Measurements from ENCODE around the gene RBKS. TPM values are rescaled to one million over a fixed set of nuclear protein-coding genes. Genes with fewer than 3 reads are reported as not detected.
A peak's percentile ranks its signal among the peaks of the same experiment; 100 is the strongest.

The RBKS gene
- total and polyA plus RNA-seq, 2 of the 13 experiments (the other 11 are each of a cell fraction or from before 2014, with no cell fraction given) = 7.7 to 8.3 TPM

DNA sequence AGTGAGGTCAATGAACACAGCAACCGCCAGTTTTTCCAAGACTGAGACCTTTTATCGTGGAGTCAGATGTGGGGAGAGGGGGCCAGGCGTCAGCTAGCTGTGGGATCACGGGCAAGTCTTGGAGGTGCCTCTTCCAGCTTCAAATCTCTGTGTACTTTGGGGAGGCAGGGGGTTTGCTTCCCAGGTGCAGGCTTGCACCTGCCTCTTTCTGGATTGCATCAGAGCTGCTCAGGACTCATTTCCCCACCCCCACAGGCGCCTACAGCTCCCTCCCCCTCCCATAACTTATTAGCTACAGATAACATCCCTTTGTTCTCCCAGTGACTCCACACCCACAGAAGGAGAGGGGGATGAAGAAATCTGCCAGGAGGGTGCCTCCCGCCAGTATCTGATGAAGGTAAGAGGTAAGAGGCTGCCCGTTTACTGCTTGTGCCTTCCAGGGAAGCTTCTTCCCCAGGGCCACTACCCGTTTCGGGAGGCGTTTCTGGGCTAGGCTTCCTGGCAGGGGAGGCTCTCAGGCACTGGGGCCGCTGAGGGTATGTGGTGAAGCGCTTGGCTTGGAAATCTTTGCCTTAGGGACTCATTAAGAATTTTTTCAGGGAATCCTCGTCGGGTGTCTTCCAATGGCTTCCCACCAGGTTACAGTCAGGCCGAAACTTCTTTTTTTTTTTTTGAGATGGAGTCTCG, 137.5 kb downstream of the RBKS start (continued):
- TF ChIP-seq EEA1 (CRISPR knock-in tag; IDR thresholded peaks at IDR 0.05; ENCODE audit: borderline replicate concordance) = no peak
- TF ChIP-seq, protein P1, sequence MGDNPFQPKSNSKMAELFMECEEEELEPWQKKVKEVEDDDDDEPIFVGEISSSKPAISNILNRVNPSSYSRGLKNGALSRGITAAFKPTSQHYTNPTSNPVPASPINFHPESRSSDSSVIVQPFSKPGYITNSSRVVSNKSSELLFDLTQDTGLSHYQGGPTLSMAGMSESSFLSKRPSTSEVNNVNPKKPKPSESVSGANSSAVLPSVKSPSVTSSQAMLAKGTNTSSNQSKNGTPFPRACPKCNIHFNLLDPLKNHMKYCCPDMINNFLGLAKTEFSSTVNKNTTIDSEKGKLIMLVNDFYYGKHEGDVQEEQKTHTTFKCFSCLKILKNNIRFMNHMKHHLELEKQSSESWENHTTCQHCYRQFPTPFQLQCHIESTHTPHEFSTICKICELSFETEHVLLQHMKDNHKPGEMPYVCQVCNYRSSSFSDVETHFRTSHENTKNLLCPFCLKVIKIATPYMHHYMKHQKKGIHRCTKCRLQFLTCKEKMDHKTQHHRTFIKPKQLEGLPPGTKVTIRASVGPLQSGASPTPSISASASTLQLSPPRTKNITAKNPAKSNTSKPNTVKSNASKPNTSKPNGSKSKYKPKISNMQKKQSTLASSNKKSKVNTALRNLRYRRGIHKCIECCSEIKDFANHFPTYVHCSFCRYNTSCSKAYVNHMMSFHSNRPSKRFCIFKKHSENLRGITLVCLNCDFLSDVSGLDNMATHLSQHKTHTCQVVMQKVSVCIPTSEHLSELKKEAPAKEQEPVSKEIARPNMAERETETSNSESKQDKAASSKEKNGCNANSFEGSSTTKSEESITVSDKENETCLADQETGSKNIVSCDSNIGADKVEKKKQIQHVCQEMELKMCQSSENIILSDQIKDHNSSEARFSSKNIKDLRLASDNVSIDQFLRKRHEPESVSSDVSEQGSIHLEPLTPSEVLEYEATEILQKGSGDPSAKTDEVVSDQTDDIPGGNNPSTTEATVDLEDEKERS (CRISPR knock-in tag; IDR thresholded peaks at IDR 0.05) = no peak
- 0 out of 2 replicates have a peak, but pooled peaks have one; percentile 68 for TF ChIP-seq ZNF430 (CRISPR knock-in tag; IDR thresholded peaks at IDR 0.05)
- 0 out of 2 replicates have a peak, but pooled peaks have one; percentile 62 for TF ChIP-seq ZNF816 (CRISPR knock-in tag; IDR thresholded peaks at IDR 0.05; ENCODE audit: borderline replicate concordance)
- TF ChIP-seq, protein P2, sequence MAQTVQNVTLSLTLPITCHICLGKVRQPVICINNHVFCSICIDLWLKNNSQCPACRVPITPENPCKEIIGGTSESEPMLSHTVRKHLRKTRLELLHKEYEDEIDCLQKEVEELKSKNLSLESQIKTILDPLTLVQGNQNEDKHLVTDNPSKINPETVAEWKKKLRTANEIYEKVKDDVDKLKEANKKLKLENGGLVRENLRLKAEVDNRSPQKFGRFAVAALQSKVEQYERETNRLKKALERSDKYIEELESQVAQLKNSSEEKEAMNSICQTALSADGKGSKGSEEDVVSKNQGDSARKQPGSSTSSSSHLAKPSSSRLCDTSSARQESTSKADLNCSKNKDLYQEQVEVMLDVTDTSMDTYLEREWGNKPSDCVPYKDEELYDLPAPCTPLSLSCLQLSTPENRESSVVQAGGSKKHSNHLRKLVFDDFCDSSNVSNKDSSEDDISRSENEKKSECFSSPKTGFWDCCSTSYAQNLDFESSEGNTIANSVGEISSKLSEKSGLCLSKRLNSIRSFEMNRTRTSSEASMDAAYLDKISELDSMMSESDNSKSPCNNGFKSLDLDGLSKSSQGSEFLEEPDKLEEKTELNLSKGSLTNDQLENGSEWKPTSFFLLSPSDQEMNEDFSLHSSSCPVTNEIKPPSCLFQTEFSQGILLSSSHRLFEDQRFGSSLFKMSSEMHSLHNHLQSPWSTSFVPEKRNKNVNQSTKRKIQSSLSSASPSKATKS (CRISPR knock-in tag; IDR thresholded peaks at IDR 0.05) = no peak
- no peak for TF ChIP-seq ETV6 (CRISPR knock-in tag; conservative IDR thresholded peaks at IDR 0.05)
- TF ChIP-seq ZNF577 (CRISPR knock-in tag; IDR thresholded peaks at IDR 0.05; ENCODE audit: borderline replicate concordance, low read depth) = no peak
- TF ChIP-seq, protein P3, sequence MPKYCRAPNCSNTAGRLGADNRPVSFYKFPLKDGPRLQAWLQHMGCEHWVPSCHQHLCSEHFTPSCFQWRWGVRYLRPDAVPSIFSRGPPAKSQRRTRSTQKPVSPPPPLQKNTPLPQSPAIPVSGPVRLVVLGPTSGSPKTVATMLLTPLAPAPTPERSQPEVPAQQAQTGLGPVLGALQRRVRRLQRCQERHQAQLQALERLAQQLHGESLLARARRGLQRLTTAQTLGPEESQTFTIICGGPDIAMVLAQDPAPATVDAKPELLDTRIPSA (CRISPR knock-in tag; IDR thresholded peaks at IDR 0.05; ENCODE audit: borderline replicate concordance) = no peak
- TF ChIP-seq, protein P4, sequence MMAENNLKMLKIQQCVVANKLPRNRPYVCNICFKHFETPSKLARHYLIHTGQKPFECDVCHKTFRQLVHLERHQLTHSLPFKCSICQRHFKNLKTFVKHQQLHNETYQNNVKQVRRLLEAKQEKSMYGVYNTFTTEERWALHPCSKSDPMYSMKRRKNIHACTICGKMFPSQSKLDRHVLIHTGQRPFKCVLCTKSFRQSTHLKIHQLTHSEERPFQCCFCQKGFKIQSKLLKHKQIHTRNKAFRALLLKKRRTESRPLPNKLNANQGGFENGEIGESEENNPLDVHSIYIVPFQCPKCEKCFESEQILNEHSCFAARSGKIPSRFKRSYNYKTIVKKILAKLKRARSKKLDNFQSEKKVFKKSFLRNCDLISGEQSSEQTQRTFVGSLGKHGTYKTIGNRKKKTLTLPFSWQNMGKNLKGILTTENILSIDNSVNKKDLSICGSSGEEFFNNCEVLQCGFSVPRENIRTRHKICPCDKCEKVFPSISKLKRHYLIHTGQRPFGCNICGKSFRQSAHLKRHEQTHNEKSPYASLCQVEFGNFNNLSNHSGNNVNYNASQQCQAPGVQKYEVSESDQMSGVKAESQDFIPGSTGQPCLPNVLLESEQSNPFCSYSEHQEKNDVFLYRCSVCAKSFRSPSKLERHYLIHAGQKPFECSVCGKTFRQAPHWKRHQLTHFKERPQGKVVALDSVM (CRISPR knock-in tag; IDR thresholded peaks at IDR 0.05) = peak; percentile 40; the same call in 1 of the 2 replicates
- peak; percentile 79; the same call in 1 of the 2 replicates for TF ChIP-seq SOX5 (CRISPR knock-in tag; IDR thresholded peaks at IDR 0.05; ENCODE audit: borderline replicate concordance)
- TF ChIP-seq, protein P5, sequence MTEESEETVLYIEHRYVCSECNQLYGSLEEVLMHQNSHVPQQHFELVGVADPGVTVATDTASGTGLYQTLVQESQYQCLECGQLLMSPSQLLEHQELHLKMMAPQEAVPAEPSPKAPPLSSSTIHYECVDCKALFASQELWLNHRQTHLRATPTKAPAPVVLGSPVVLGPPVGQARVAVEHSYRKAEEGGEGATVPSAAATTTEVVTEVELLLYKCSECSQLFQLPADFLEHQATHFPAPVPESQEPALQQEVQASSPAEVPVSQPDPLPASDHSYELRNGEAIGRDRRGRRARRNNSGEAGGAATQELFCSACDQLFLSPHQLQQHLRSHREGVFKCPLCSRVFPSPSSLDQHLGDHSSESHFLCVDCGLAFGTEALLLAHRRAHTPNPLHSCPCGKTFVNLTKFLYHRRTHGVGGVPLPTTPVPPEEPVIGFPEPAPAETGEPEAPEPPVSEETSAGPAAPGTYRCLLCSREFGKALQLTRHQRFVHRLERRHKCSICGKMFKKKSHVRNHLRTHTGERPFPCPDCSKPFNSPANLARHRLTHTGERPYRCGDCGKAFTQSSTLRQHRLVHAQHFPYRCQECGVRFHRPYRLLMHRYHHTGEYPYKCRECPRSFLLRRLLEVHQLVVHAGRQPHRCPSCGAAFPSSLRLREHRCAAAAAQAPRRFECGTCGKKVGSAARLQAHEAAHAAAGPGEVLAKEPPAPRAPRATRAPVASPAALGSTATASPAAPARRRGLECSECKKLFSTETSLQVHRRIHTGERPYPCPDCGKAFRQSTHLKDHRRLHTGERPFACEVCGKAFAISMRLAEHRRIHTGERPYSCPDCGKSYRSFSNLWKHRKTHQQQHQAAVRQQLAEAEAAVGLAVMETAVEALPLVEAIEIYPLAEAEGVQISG (CRISPR knock-in tag; IDR thresholded peaks at IDR 0.05) = peak; percentile 31; the same call in 1 of the 2 replicates
- no peak for TF ChIP-seq ZNF572 (CRISPR knock-in tag; IDR thresholded peaks at IDR 0.05)
- no peak for TF ChIP-seq EZH2 (conservative IDR thresholded peaks at IDR 0.05; ENCODE audit: low read depth, low read length)
- TF ChIP-seq ZNF510 (CRISPR knock-in tag; IDR thresholded peaks at IDR 0.05; ENCODE audit: low read depth) = peak; percentile 81
- TF ChIP-seq ETV5 (CRISPR knock-in tag; IDR thresholded peaks at IDR 0.05; ENCODE audit: borderline replicate concordance) = no peak

All from HepG2 (cell line).